Lower leg skin (tissue), 3 donors: ENCODE measurements around the gene PDE1C.

Experiments
- CTCF ChIP-seq, 3 donors: fragments of 450-650 bp; IDR thresholded peaks; one replicate each; pipeline ENCODE4 v1.5.1; 2016; ENCODE audit warnings: antibody characterized with exemption in 3 of 3, mild to moderate bottlenecking in 3 of 3, moderate library complexity in 2 of 3
- POLR2A ChIP-seq, 2 donors: fragments of 450-650 bp; IDR thresholded peaks; one replicate each; pipeline ENCODE4 v1.6.1; 2016 to 2017; ENCODE audit warnings: antibody characterized with exemption in 2 of 2, mild to moderate bottlenecking in 1 of 2, moderate library complexity in 1 of 2

- TF ChIP-seq POLR2A (IDR thresholded peaks at IDR 0.05) (no peak), CTCF (IDR thresholded peaks at IDR 0.05) (no peak)
These were observed 27.3 kb downstream of the PDE1C start for GRCh38 chr7:32042900-32043299.
